HG03103 (cell line): ENCODE data around the gene OR4D2.
"Not testable (repeated sequence)": the region's sequence is repeated elsewhere in the genome, so short reads cannot be mapped to it uniquely, and the experiment has no call there.

Experiments used
- ATAC-seq: cut with Tn5 transposase; IDR thresholded peaks from one replicate; pipeline ENCODE4 v1.9.1; 2021; ENCODE audit warnings: low read depth; ENCODE audit not compliant: unreplicated experiment

OR4D2 gene

DNA sequence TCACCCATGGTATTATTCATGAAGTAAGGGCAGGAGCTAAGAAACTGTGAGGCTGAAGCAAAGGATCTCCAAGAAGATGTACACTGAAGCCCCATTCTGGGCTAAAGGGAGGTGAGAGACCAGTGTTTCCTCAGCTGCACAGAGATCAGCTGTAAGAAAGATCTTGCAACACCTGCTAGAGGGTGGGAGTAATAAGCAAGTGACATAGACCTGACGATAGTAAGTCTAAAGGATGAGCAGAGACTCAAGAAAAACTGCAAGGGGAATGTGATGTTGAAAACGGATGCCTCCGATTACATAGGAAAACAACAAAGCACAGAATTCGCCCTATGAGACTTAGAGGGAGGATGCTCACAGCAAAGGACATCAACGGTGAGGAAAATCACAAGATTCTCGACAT is at the start of gene OR4D2:
Gene OR4D2 (plus strand): TSS at position 301 of the 400 bp plus-strand sequence. CDS start 2,674 bp downstream, outside the sequence.
- no peak for ATAC-seq

DNA sequence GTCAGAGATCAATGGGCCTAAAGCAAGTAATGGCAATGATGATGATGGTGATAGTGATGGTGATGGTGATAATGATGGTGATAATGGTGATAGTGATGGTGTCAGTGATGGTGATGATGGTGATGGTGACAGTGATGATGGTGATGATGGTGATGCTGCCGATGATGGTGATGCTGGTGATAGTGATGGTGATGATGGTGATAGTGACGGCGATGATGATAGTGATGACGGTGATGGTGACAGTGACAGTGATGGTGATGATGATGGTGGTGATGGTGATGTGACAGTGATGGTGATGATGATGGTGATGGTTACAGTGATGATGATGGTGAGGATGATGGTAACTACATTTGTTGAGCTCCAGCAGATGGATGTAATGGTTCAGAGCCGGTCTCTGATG is 49.4 kb upstream of the OR4D2 start:
- no peak for ATAC-seq

DNA sequence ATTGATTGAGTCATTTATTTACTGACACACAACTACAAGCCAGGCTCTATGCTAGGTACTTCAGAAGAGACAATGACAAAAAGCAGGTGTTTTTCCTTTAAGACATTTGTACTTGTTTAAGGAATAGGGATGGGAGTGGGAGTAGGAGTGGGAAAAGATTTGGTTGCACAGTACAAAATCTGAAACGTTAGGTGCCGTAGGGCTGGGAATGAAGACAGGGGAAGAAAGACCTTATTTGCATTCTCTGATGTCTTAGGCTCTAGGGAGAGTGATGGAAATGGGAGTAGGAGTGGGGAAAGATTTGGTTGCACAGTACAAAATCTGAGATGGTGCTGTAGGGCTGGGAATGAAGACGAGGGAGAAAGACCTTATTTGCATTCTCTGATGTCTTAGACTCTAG is 47.3 kb upstream of the OR4D2 start:
- ATAC-seq: no peak

DNA sequence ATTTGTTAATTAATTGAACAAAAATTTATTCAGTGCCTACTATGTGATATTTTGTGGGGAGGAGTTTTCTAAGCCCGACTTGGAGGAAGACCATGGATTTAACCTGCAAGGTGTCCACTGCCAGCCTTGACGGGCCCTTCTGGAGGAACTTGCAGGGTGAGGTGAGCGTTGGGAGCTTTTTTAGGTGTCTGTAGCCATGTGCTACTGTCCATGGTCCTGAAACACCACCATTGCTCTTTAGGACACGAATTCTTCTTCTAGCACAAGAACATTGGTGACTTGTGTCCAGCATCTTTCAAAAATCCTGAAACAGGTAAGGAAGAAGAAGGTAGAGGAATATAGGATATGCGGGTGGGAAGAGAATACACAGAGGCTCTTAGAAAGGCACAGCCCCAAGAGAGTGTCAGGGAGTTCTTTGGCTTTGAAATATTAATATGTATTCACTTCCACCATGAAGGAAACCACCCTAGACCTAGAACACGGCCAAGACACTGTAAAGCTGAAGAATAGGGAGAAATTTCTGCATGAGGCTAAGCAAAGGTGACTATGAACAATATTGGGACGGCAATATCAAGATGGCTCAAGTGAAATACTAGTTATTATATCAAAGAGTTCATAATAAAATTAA is 46.5 kb upstream of the OR4D2 start:
- ATAC-seq: no peak

DNA sequence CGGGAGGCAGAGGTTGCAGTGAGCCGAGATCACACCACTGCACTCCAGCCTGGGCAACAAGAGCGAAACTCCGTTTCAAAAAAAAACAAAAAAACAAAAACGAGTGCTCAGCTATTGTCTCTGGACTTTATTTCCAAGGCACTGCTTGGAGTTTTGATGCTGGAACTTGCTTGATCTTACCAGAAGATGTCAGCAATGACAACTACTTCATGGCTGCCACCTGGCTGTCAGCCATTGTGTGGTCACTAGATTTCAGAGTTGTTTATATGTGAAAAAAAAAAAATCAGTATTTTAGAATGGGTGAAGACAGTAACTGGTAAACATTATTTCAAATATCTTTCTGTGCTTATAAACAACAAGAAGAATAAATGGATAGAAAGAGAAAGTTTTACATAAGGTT is 44.9 kb upstream of the OR4D2 start:
- no peak for ATAC-seq

DNA sequence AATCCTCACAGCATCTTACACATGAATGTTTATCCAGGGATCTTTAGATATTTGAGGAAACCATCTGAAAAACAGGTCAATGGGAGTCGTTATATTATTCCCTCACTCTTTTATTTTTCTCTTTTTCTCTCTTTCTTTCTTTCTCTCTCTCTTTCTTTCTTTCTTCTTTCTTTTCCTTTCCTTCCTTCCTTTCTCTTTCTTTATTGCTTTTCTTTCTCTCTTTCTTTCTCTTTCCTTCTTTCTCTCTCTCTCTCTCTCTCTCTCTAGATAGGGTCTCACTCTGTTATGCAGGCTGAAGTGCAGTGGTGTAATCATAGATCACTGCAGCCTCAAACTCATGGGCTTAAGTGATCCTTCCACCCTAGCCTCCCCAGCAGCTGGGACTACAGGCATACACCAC is 38.9 kb upstream of the OR4D2 start:
- ATAC-seq: no peak

DNA sequence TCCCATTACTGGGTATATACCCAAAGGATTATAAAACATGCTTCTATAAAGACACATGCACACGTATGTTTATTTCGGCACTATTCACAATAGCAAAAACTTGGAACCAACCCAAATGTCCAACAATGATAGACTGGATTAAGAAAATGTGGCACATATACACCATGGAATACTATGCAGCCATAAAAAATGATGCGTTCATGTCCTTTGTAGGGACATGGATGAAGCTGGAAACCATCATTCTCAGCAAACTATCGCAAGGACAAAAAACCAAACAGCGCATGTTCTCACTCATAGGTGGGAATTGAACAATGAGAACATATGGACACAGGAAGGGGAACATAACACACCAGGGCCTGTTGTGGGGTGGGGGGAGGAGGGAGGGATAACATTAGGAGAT is 34.1 kb upstream of the OR4D2 start:
- ATAC-seq: not testable (repeated sequence)

DNA sequence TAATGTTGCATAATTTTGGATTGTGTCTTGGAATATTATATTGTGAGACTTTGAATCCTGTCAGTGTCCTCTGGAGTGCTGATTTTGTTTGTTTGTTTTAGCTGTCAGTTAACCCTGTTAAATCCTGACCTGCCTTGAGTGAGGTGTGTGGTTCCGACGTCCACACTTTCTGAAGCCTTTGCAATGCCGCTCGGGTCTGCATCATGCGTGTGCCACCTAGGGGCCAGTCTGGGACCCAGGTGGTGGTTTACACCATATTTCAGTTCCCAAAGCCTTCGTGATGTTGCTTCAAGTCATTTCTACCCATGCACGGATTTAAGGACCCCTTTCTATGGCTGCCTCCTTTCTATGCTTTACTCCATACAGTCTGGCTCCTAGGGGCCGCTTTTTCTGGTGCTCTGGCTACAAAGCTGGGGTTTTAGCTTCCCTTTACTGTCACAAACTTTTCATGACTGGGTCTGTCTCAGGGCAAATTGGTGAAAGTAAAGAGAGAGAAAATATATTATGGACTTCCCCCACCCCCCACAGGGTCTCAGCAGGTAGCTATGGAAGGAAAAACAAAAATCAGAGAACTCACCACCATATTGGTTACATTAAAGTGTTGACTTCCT is 30.0 kb upstream of the OR4D2 start:
- ATAC-seq: no peak

DNA sequence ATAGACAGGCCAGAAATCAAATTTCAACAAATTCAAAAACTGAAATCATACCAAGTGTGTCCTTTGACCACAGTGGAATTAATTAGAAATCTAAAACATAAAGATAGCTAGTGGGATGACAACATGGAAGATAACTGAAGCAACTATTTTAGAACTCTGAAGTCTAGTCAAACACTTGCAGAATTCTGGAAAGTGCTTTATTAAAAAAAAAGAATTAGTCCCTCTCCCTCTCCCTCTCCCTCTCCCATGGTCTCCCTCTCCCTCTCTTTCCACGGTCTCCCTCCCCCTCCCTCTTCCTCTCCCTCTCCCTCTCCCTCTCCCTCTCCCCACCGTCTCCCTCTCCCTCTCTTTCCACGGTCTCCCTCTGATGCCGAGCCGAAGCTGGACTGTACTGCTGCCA is 25.3 kb upstream of the OR4D2 start:
- ATAC-seq: no peak

DNA sequence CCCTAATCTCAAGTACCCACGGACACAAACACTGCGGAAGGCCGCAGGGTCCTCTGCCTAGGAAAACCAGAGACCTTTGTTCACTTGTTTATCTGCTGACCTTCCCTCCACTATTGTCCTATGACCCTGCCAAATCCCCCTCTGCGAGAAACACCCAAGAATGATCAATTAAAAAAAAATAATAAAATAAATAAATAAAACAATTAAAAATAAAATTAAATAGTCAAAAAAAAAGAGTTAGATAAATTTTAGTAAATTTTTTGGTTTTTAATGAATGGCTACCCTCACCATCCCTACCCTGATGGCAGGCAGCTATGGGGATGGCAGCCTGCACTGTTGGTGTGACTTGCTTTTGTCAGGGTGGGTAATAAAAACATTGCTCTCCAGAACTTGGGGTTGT is 23.4 kb upstream of the OR4D2 start:
- ATAC-seq: not testable (repeated sequence)

DNA sequence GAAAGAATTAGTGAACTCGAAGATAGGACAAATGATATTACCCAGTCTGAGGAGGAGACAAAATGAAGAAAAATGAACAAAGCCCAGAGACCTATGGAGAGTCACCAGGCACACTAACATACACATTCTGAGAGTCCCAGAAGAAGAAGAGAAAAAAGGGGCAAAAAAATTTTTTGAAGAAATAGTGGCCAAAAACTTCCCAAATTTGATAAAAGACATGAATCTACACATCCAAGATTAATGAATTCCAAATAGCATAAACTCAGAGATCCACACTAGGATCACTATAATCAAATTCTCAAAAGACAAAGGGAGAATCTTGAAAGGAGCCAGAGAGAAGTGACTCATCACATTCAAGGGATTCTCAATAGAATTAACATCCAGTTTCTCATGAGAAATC is 22.0 kb upstream of the OR4D2 start:
- ATAC-seq: no peak

DNA sequence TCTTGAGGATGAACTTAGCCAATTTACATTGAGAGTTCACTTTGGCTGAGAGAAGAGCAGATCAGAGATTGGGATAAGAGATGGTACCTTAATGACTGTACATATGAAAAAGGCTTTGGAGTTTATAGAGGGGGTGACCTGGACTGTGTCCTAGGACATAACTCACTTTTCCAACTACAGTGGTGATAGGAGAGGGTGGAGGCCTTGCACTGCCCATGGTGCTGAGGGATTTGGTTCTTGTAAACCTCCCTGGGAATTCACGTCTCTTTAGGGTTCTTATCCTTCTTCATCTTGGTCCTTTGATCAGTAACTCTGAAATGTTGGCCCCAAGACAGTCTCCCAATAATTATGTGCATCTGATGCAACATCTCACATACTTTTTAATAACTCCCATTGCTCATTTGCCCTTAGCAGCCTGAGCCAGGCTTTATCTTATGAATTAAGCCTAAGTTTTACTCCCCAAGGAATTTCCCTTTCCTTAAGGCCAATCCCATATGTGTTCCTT is 18.8 kb upstream of the OR4D2 start, which contains the start of gene OR4D1:
Gene OR4D1 (plus strand): TSS at position 455 of the 505 bp plus-strand sequence. CDS start 6,770 bp downstream, outside the sequence.
- ATAC-seq: no peak

DNA sequence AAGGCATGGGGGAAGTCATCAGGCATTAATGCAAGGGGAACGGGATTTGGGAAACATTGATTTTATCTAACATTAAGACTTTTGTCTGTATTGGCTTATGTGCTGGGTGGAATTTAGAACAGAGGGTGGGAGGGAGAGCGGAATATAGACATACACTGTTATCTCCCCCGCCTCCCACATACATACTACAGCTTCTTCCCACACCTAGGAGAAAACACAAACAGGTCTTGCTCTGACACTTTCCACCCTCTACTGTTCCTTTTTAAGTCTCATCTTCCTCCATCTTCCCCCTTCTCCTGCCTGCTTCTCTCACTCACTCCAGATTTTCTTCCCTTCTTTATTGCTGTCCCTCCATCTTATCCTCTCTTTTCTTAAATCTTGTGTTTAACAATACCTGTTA is 18.2 kb upstream of the OR4D2 start:
- ATAC-seq: no peak

DNA sequence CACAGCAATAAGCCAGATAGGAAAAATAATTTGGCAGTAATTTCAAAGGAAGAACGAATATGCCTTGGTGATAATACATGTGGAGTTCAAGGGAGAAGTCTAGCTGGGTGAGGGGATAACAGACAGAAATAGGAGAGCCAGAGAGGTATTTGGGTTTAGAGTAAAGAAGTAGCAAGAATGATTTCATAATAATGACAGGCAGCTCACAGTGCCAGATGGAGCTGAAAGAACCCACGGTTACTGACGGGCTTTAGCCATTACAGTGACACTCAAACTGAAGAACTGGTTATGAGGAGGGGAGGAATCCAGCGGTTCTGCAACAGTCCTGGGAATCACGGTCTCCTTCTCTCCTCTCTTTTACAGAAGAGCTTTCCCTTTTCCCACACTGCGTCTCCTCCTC is 16.4 kb upstream of the OR4D2 start:
- ATAC-seq: no peak

DNA sequence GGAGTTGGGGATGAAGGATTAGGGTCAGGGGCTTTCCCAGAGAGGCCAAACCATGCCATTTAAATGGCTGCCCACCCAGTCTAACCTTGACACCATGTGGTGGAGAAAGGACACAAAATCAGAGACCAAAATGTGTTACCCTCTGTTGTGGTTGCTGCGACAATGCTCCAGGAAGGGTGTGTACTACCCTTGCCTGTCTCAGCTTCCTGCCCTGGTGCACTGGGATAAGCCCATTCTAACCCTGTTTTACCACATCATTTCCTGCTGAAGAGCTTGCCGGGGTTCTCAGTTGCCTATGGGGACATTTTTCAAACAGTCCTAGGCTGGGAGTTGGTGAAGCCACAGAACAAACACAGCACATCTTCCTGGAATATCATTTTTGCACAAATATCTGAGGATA is 13.7 kb upstream of the OR4D2 start:
- no peak for ATAC-seq

DNA sequence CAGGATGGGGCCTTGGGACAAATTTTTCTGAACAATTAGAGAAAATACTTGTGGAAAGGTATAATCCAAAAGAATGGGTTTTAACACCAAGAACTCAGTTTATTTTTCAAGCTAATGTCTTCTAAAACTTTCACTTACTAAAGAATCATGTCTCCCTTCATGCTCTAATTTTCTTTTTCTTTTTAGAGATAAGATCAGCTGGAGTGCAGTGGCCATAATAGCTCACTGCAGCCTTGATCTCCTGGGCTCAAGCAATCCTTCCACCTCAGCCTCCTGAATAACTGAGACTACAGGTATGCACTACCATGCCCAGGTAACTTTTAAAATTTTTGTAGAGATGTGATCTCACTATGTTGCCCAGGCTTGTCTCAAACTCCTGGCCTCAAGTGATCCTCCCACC is 13.1 kb upstream of the OR4D2 start:
- no peak for ATAC-seq

DNA sequence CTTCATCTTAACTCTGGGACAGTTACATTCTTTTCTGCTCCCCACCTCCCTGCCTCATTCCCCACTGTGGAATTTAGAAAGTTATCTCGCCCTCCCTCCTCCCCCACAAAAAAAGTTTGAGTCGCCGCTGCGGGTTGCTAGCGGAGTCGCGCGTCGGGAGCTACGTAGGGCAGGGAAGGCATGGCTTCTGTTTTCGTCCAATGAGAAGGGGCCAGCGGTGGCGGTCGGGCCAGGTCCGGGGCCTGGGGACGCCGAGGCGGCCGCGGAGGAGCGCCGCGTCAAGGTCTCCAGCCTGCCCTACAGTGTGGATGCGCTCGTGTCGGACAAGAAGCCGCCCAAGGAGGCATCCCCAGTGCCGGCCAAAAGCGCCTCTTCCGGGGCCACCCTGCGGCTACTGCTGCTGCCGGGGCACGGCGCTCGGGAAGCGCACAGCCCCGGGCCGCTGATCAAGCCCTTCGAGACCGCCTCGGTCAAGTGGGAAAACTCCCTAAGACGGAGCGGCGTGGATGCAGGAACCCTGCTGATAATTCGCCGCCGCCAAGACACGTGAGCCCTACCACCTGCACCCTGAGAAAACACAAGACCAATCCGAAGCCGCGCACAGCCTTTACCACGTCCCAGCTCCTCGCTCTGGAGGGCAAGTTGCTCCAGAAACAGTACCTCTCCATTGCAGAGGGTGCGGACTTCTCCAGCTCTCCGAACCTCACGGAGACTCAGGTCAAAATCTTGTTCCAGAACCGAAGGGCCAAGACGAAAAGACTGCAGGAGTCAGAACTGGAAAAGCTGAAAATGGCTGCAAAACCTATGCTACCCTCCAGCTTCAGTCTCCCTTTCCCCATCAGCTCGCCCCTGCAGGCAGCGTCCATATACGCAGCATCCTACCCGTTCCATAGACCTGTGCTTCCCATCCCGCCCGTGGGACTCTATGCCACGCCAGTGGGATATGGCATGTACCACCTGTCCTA is 9.7 kb upstream of the OR4D2 start:
- no peak for ATAC-seq

DNA sequence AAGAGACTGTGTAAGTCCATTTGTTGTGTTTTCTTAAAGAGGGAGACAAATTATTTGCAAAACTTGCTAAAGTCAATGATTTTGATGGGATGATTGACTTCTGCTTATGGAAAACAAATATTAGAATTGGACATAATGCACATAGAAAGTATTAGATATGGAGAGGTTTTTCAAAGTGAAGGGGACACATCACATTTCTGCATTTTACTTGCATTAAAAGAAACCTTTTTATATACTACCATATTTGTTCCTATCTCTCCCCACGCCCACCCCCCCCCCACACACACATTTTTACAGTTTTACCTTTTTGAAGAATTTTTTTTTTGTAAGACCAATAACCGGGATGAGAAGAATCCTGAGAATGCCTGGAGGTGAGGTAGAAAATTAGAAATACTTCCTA is 8.6 kb upstream of the OR4D2 start:
- ATAC-seq: no peak

DNA sequence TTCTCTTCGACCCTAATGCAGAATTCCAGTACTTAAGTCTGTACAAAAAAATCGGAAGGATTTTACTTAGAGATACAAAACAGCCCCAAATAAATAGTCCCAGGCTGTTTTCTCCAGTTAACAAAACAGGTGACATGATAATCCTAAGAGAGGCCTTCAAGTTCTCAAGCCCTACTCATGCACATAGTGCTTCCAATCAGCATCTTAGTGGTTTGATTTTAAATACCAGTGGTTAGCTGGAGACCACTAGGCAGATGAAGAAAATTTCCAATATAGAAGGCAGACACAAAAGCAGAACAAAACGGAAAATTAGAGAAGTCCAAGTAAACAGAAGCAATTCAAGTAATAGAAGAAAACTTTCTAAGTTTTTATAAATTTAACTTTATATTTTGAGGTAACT is 5.2 kb upstream of the OR4D2 start:
- ATAC-seq: no peak

DNA sequence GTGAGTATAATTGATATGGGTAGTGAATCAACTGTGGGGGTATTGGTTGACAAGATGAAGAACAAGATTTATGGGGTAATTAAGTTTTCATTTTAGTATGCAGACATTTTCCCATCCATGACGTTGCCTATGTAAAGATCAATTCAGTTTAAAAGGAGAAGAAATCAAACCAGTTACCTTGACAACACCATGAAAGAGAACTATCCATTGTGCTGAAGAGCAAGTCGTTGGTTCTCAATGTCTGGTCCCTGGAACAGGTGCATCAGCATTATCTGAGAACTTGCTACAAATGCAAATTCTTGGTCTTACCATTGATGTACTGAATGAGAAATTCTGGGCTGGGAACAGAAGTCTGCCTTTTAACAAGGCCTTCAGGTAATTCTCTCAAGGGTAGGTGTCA is 801 bp upstream of the OR4D2 start:
- ATAC-seq: no peak

DNA sequence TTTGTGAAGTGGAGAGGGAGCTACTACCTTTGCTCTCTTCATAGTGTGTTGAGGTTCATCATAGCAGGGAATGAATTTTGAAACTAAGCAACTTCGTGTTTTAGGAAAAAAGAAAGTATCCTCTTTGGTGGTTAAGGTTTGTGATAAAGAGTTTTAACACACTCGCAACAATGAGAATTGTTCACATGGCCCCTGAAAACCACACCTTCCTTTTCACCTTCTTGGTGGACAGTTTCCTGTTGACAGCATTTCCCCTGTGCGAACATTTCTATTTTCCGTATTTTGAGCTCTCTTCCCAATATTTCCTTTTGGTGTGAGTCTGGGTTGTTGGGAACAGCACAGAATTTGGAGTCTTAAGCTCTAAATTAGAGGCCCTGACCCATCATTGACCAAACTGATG is 3.8 kb downstream of the OR4D2 start:
- ATAC-seq: no peak
